HepG2 (cell line): ENCODE measurements around the gene BCKDHA. TPM values are rescaled to one million over a fixed set of nuclear protein-coding genes. Genes with fewer than 3 reads are reported as not detected.

Experiments used
- ARID2 ChIP-seq: sonication (generic); formaldehyde crosslinking; IDR thresholded peaks from 2 replicates; pipeline ENCODE4 v1.8.1; 2022; ENCODE audit warnings: mild to moderate bottlenecking, missing genetic modification reagents, borderline replicate concordance
- FIP1L1 ChIP-seq: fragments of 200-400 bp; formaldehyde crosslinking; IDR thresholded peaks from 2 replicates; pipeline ENCODE4 v1.6.1; 2018; ENCODE audit warnings: low read depth, mild to moderate bottlenecking, low read length, moderate library complexity, borderline replicate concordance; ENCODE audit not compliant: insufficient read depth
- GFI1 ChIP-seq: sonication (generic); formaldehyde crosslinking; IDR thresholded peaks from 2 replicates; pipeline ENCODE4 v1.5.0; 2020; ENCODE audit warnings: missing genetic modification reagents, mild to moderate bottlenecking, borderline replicate concordance
- KMT2B ChIP-seq: IDR thresholded peaks from 2 replicates; pipeline ENCODE4 v1.6.1; 2016; ENCODE audit warnings: missing genetic modification reagents, missing compliant biosample characterization
- NFATC3 ChIP-seq: sonication (generic); formaldehyde crosslinking; IDR thresholded peaks from 2 replicates; pipeline ENCODE4 v1.5.1; 2020; ENCODE audit warnings: mild to moderate bottlenecking, missing genetic modification reagents
- NFKBIZ ChIP-seq: IDR thresholded peaks from 2 replicates; pipeline ENCODE4 v1.6.1; 2018; ENCODE audit warnings: missing genetic modification reagents, missing compliant biosample characterization
- RAD51 ChIP-seq: fragments of 450-650 bp; IDR thresholded peaks from 2 replicates; pipeline ENCODE4 v1.6.1; 2016; ENCODE audit warnings: borderline replicate concordance
- TP53 ChIP-seq: sonication (generic); formaldehyde crosslinking; conservative IDR thresholded peaks from 2 replicates; pipeline ENCODE4 v1.4.0; 2020; ENCODE audit warnings: missing genetic modification reagents
- ZNF790 ChIP-seq: sonication (generic); formaldehyde crosslinking; IDR thresholded peaks from 2 replicates; pipeline ENCODE4 v1.8.0; 2022; ENCODE audit warnings: missing genetic modification reagents, mild to moderate bottlenecking, borderline replicate concordance
- polyA plus RNA-seq, 8 experiments: library from polyadenylated mRNA; depleted of rRNA in 3 of 8; stranded (reverse) in 7 of 8; unstranded in 1 of 8; fragments of >200 nt; fragmentation: Illumina TruSeq in 4 of 8; extraction: Trizol in 4 of 8; gene quantifications; 2 replicates each; pipeline versions ENCODE4 v1.2.1 to v1.2.3, GENCODE V29; 2011 to 2016; ENCODE audit warnings: low read depth in 4 of 8, missing spikeins in 1 of 8, mixed read lengths in 1 of 8; ENCODE audit not compliant: insufficient read depth in 1 of 8
- total RNA-seq, 5 experiments: library from RNA; depleted of rRNA; stranded (reverse); fragments of >200 nt; fragmentation: Illumina TruSeq; extraction: Trizol; gene quantifications; 2 replicates each; pipeline ENCODE4 v1.2.3, GENCODE V29; 2016; ENCODE audit warnings: low read depth in 1 of 5
- TF ChIP-seq, protein P1 (sequence below): sonication (generic); formaldehyde crosslinking; conservative IDR thresholded peaks from 2 replicates; pipeline ENCODE4 v1.4.0; 2020; ENCODE audit warnings: missing genetic modification reagents
- TF ChIP-seq, protein P2 (sequence below): IDR thresholded peaks from 2 replicates; pipeline ENCODE4 v1.6.1; 2016
- TF ChIP-seq, protein P3 (sequence below): sonication (generic); formaldehyde crosslinking; conservative IDR thresholded peaks from 2 replicates; pipeline ENCODE4 v1.8.0; 2022; ENCODE audit warnings: mild to moderate bottlenecking, moderate library complexity, missing genetic modification reagents
- TF ChIP-seq, protein P4 (sequence below): sonication (generic); formaldehyde crosslinking; IDR thresholded peaks from 2 replicates; pipeline ENCODE4 v1.5.0; 2020; ENCODE audit warnings: missing genetic modification reagents, mild to moderate bottlenecking, borderline replicate concordance
- TF ChIP-seq, protein P5 (sequence below): sonication (generic); formaldehyde crosslinking; IDR thresholded peaks from 2 replicates; pipeline ENCODE4 v1.8.1; 2023; ENCODE audit warnings: mild to moderate bottlenecking, missing genetic modification reagents

BCKDHA gene
- total and polyA plus RNA-seq, 2 of the 13 experiments (the other 11 are each of a cell fraction or from before 2014, with no cell fraction given): 11.8 to 31.5 TPM

DNA sequence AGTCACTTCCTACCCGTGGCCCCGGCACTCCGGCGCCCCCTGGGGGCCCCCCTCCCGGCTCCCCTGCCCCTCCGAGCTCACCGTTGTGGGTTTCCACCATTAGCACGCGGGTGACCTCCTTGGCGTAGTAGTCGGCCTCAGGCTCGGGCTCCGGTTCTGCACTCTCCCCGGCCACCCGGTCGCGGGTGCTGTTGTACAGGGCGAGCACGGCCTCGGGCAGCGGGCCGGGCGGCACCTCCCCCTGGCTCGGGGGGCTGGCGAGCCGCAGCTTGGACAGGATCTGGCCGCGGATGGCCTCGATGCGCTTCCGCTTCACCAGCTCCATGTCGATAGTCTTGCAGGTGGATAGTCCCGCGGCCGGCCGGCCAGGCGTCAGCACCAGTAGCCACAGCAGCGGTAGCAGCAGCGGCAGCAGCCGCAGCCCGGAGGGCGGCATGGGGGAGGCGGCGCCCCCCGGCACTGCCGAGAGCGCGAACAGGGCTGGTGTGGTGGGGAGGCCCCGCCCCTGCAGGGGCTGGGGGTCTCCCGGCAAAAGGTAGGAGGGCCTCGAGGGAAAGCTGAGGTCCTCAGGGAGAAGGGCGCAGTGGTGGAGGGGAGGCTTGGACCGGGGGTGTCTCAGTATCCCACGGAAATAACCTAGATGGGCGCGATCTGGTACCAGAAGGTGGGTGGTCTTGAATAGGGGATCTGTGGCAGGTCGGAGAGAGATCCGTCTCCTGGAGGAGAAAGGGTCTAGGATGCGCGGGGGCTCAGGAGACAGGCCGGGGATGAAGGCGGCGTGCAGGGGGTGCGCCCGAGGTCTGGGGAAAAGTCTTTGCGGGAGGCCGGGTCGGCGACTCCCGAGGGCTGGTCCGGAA lies 44.8 kb upstream of the BCKDHA start (continued):
- TF ChIP-seq FIP1L1 (no peak), KMT2B (CRISPR knock-in tag) (no peak), TP53 (CRISPR knock-in tag) (no peak), RAD51 (no peak), ARID2 (CRISPR knock-in tag) (0 out of 2 replicates have a peak, but pooled peaks have one; percentile 36), NFKBIZ (no peak), ZNF790 (CRISPR knock-in tag) (peak; percentile 25; the same call in 1 of the 2 replicates), GFI1 (CRISPR knock-in tag) (no peak), NFATC3 (no peak)
- TF ChIP-seq, protein P1, sequence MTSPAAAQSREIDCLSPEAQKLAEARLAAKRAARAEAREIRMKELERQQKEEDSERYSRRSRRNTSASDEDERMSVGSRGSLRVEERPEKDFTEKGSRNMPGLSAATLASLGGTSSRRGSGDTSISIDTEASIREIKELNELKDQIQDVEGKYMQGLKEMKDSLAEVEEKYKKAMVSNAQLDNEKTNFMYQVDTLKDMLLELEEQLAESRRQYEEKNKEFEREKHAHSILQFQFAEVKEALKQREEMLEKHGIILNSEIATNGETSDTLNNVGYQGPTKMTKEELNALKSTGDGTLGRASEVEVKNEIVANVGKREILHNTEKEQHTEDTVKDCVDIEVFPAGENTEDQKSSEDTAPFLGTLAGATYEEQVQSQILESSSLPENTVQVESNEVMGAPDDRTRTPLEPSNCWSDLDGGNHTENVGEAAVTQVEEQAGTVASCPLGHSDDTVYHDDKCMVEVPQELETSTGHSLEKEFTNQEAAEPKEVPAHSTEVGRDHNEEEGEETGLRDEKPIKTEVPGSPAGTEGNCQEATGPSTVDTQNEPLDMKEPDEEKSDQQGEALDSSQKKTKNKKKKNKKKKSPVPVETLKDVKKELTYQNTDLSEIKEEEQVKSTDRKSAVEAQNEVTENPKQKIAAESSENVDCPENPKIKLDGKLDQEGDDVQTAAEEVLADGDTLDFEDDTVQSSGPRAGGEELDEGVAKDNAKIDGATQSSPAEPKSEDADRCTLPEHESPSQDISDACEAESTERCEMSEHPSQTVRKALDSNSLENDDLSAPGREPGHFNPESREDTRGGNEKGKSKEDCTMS (CRISPR knock-in tag): no peak
- TF ChIP-seq, protein P2, sequence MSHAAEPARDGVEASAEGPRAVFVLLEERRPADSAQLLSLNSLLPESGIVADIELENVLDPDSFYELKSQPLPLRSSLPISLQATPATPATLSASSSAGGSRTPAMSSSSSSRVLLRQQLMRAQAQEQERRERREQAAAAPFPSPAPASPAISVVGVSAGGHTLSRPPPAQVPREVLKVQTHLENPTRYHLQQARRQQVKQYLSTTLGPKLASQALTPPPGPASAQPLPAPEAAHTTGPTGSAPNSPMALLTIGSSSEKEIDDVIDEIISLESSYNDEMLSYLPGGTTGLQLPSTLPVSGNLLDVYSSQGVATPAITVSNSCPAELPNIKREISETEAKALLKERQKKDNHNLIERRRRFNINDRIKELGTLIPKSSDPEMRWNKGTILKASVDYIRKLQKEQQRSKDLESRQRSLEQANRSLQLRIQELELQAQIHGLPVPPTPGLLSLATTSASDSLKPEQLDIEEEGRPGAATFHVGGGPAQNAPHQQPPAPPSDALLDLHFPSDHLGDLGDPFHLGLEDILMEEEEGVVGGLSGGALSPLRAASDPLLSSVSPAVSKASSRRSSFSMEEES: no peak; the same call in 1 of the 2 replicates
- TF ChIP-seq, protein P3, sequence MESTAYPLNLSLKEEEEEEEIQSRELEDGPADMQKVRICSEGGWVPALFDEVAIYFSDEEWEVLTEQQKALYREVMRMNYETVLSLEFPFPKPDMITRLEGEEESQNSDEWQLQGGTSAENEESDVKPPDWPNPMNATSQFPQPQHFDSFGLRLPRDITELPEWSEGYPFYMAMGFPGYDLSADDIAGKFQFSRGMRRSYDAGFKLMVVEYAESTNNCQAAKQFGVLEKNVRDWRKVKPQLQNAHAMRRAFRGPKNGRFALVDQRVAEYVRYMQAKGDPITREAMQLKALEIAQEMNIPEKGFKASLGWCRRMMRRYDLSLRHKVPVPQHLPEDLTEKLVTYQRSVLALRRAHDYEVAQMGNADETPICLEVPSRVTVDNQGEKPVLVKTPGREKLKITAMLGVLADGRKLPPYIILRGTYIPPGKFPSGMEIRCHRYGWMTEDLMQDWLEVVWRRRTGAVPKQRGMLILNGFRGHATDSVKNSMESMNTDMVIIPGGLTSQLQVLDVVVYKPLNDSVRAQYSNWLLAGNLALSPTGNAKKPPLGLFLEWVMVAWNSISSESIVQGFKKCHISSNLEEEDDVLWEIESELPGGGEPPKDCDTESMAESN: no peak; the same call in 1 of the 2 replicates
- TF ChIP-seq, protein P4, sequence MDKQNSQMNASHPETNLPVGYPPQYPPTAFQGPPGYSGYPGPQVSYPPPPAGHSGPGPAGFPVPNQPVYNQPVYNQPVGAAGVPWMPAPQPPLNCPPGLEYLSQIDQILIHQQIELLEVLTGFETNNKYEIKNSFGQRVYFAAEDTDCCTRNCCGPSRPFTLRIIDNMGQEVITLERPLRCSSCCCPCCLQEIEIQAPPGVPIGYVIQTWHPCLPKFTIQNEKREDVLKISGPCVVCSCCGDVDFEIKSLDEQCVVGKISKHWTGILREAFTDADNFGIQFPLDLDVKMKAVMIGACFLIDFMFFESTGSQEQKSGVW: no peak
- TF ChIP-seq, protein P5, sequence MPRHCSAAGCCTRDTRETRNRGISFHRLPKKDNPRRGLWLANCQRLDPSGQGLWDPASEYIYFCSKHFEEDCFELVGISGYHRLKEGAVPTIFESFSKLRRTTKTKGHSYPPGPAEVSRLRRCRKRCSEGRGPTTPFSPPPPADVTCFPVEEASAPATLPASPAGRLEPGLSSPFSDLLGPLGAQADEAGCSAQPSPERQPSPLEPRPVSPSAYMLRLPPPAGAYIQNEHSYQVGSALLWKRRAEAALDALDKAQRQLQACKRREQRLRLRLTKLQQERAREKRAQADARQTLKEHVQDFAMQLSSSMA (CRISPR knock-in tag): no peak
